ENCODE measurements around the gene CD164. TPM values are rescaled to one million over a fixed set of nuclear protein-coding genes. Genes with fewer than 3 reads are reported as not detected.
A peak's percentile ranks its signal among the peaks of the same experiment; 100 is the strongest.
"Not testable (repeated sequence)": the region's sequence is repeated elsewhere in the genome, so short reads cannot be mapped to it uniquely, and the experiment has no call there.

CD164 gene
- total RNA-seq, 2 donors from 2014 or later = 184 to 186 TPM

DNA sequence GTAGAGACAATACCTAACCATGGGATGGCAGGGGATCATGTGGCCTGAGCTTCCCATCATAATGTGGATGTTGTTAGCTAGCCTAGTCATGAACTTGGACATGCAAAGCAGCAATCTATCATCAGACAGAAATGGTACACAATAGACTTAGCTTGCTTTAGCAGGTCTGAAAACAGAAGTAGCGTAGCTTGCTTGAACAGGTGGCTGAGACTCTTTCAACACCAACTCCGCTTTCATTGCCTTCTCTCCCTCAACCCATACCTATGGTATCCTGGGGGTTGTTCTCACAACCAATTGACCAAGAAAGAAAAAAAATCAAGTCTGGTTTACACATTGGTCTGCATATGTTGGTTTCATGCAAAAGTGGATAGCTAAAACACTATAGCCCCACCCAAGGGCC is 23.0 kb downstream of the CD164 start:
- Mint-ChIP-seq H3K9me3 (peaks cover 3 to 8% of the 10 kb centered on the region in 2 donors), H3K36me3 (peaks cover 49 to 77% of the 10 kb centered on the region in 2 donors), H3K27ac (no peak overlapping the region)
- no peak for ATAC-seq
- DNase-seq (ENCODE audit: low spot score in 2 of 2) = no peak

DNA sequence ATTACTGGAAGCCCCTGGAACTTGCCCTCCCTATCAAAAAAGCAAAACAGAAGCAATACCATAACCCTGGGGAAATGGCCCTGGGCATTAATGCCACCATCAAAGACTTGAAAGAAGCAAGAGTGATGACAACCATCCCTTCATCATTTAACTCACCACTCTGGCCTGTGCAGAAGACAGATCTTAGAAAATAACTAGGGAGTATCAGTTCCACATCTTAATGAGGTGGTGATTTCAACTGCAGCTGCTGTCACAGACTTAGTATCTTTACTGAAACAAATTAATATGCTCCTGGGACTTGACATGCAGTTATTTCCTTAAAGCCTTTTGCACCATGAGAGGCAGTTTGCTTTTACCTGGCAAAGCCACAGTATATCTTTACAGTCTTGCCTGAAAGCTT is 24.1 kb downstream of the CD164 start:
- DNase-seq (ENCODE audit: low spot score in 2 of 2) = no peak
- Mint-ChIP-seq H3K27ac (no peak overlapping the region), H3K36me3 (peaks cover 41 to 67% of the 10 kb centered on the region in 2 donors), H3K9me3 (peaks cover 3 to 8% of the 10 kb centered on the region in 2 donors)
- no peak for ATAC-seq

DNA sequence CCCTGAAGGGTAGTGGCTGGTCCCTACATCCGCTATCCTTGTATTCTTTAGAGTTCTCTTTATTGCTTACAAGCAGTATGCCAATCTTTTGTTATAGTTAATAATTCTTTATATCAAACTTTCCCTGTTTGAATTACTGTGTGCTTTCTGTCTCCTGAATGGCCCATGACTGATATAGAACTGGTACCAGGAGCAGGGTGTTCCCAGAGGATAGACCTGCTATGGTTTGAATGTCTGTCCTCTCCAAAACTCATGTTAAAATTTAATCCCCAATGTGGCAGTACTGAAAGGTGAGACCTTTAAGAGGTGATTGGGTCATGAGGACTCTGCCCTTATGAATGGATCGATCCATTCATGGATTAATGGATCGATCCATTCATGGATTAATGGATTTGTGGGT is 26.0 kb downstream of the CD164 start:
- no peak for DNase-seq (ENCODE audit: low spot score in 2 of 2)
- no peak for ATAC-seq
- no peak overlapping the region for H3K27ac Mint-ChIP-seq
- peaks cover 37 to 57% of the 10 kb centered on the region in 2 donors for H3K36me3 Mint-ChIP-seq
- peaks cover 3 to 8% of the 10 kb centered on the region in 2 donors for H3K9me3 Mint-ChIP-seq

DNA sequence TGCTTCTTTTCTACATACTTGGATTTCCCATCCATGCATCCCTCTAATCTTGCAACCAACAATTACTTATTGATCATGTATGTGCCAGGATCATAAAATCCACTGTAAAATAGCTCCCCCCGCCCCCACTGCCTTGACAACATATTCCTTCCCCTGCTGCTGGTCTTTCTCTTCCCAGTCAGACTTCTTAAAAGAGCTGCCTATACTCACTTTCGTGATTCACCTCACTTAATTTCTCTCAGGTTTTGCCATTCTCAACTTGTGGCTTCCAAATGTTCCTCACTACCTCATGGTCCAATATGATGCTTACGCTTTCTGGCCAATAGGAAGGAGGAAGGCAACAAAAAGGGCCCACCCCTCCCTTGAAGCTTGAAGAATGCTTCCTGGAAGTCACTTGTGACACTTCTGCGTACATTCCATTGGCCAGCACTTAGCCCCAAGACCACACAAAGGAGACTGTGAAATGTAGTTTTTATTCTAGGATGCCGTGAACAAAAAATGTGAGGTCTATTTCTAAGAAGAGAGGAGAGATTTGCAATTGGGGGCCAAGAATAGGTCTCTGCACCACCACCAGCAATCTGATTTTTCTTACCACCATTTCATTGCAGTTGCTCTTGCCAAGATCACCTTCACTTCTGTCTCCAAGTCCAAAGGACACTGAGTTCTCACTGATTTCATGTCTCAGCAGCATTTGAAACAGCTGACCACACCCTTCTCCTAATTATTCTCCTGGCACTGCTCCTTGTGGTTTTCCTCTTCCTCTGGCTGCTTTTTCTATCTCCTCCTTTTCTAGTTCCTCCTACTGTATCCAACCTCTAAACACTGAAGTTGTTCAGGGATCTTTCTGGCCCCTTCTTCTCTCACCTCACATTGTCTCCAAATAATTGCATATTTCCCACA is 30.8 kb downstream of the CD164 start:
- Mint-ChIP-seq H3K9me3 (no peaks in the 10 kb centered on the region), H3K36me3 (peaks cover 0 to 9% of the 10 kb centered on the region in 2 donors), H3K27ac (peak overlapping the region; percentile 0 to 48)
- ATAC-seq = no peak
- no peak for DNase-seq (ENCODE audit: low spot score in 2 of 2)

DNA sequence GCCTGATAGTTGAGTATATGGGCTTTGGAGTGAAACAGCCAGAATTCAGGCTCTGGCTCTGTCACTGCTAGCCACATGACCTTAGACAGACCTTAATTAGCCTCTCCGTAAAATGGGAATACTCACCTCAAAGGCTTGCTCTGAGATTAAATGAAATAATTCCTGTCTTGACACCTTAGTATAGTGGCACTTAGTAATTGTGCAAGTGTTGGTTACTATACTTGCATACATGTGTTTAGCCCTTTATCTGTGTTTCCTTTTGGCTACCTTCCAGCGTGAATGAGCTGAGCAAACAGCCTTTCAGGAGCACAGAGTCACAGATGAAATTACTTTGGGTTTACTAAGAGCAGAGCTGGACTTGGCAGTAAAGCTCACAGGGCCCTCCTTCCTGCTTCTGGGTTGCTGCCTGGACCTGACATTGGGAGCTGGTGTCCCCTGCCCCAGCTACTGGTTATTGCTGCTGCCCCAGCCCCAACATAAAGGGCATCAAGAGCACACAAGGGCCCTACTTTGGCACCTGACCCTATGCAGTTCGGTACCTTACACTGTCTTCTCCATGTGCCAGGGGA is 32.8 kb downstream of the CD164 start:
- ATAC-seq (no peak), DNase-seq (ENCODE audit: low spot score in 2 of 2) (no peak)
- H3K36me3 Mint-ChIP-seq = peaks cover 0 to 5% of the 10 kb centered on the region in 2 donors
- H3K9me3 Mint-ChIP-seq = no peaks in the 10 kb centered on the region
- H3K27ac Mint-ChIP-seq = no peak overlapping the region

DNA sequence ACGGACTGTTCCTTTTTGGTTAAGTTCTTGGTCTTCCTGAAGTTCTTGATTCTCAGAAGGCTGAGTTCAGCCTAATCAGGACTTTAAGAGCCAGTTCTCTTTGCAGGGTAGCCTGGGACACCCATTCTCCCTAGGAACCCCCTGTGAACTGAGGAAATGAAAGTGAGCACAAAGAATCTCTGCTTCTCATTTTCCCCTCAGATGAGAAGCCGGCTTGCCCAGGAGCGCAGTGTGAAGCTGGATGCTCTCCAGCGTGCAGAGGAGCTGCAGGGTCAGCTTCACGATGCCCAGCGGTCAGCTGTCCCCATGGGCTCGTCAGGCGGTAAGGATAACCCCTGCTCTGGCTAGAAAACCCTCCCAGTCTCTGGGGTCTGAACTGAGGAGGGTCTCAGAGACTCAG is 34.0 kb downstream of the CD164 start:
- Mint-ChIP-seq H3K27ac (no peak overlapping the region), H3K36me3 (peaks cover 0 to 5% of the 10 kb centered on the region in 2 donors), H3K9me3 (no peaks in the 10 kb centered on the region)
- DNase-seq (ENCODE audit: low spot score in 2 of 2) (no peak), ATAC-seq (no peak)

DNA sequence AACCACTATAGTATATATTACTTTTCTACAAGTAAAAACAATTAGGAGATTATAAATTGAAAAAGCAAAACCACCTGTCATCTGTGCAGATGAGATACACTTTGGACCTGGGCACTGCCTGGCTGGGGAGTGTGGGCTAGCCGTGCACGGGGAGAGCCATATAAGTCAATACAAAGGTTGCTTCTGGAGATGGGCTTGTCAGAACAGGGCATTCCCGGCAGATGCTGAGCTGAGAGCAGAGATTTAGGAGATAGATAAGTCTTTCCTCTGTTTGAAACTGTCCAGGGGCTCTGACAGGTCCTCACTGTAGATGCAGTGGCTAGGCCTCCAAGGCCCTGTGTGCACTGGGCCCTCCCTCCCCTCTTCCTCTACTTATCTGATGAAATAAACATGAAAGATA is 34.5 kb downstream of the CD164 start:
- no peaks in the 10 kb centered on the region for H3K9me3 Mint-ChIP-seq
- peaks cover 0 to 5% of the 10 kb centered on the region in 2 donors for H3K36me3 Mint-ChIP-seq
- DNase-seq (ENCODE audit: low spot score in 2 of 2) (no peak), ATAC-seq (no peak)
- H3K27ac Mint-ChIP-seq = no peak overlapping the region

DNA sequence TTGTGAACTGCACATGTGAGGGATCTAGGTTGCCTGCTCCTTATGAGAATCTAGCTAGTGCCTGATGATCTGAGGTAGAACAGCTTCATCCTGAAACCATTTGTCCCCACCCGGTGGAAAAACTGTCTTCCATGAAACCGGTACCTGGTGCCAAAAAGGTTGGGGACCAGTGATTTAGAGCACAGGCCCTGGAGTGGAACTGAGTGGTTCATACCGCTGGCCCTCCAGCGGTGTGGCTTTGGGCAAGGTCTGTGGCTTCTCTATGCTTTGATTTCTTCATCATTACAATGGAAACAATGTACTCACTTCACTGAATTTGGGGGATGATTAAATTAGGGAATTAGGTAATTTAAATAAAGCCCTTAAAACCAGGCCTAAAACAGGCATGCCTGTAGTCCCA is 36.3 kb downstream of the CD164 start:
- no peak for DNase-seq (ENCODE audit: low spot score in 2 of 2)
- peak; percentile 30 to 43 for ATAC-seq
- H3K27ac Mint-ChIP-seq = peak overlapping the region in 1 of 2 donors; percentile 7
- H3K36me3 Mint-ChIP-seq = no peaks in the 10 kb centered on the region
- no peaks in the 10 kb centered on the region for H3K9me3 Mint-ChIP-seq

DNA sequence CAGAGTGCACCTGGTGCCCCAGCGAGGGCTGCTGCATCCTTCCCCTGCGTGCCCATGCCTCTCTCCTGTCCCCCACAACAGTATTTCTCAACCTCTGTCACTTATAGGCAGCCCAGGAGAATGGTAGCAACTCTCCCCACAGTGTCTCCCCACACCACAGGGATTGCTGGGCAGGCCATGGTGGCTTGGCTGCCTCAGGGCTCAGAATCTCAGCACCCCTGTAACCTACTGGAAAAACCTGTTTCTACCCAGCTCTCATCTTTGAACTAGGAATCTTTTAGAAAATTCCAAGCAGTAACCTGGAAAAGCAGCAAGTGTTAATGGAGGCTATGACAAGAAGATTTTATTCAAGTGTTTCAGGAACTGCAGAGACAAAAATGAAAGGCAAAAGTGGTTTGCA is 38.0 kb downstream of the CD164 start:
- DNase-seq (ENCODE audit: low spot score in 2 of 2) = no peak
- no peak overlapping the region for H3K27ac Mint-ChIP-seq
- no peaks in the 10 kb centered on the region for H3K36me3 Mint-ChIP-seq
- no peak for ATAC-seq
- H3K9me3 Mint-ChIP-seq = no peaks in the 10 kb centered on the region

DNA sequence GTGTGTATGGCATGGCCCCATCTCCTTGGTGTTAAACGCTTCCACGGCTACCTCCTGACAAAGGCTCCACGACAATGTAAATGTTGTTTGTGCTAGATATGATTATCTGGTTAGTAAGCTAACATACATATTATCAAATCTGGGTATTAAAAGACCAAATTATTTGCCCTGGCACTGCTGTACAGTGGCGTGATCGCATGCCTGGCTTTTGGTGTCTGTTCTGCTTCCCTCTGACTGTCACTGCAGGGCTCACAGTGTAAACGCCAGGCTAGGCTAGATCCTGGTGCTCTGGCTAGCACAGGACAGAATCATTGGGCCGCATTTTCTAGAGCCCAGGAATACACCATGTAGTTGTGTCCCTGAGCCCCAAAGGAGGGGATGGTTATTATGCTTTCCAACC is 38.7 kb downstream of the CD164 start:
- DNase-seq (ENCODE audit: low spot score in 2 of 2) (no peak), ATAC-seq (no peak)
- no peak overlapping the region for H3K27ac Mint-ChIP-seq
- H3K9me3 Mint-ChIP-seq = no peaks in the 10 kb centered on the region
- no peaks in the 10 kb centered on the region for H3K36me3 Mint-ChIP-seq

DNA sequence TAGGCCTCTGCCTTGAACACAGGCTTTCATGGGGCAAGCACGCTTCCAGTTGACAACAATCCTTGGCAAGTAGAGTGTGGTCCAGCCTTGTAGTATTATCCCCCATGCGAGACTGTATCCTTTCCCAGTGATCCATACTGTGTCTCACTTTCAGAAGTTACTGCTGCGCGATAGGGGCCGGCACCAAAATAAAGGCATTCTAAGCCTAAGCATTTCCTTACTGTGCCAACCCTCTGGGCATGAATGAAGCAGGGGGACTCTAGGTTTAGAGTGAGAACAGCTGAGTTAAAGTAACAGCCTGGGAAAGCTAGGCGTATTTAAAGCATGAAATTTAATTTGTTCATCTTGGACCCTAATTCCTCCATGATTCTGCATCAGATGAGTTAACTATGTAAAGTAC is 39.4 kb downstream of the CD164 start:
- no peaks in the 10 kb centered on the region for H3K9me3 Mint-ChIP-seq
- DNase-seq (ENCODE audit: low spot score in 2 of 2) (no peak), ATAC-seq (no peak)
- no peaks in the 10 kb centered on the region for H3K36me3 Mint-ChIP-seq
- no peak overlapping the region for H3K27ac Mint-ChIP-seq

DNA sequence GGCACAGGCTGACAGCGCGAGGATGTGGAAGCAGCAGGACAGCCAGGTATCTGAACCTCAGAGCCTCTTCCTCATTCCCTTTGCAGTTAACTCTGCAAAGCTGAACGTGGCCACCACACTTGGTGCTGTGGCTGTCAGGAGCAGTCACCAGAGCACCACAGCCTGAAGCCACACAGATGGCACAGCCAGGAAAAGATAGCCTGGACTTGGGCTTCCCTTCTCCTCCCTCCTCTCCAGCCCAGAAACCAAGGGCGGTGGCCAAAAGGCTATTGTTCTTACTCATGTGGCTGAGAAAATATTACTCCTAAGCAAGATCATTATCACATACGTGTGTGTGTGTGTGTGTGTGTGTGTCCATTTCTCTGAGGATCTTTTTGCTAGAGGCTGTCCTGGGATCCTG is 39.8 kb downstream of the CD164 start:
- DNase-seq (ENCODE audit: low spot score in 2 of 2) (no peak), ATAC-seq (no peak)
- H3K36me3 Mint-ChIP-seq = no peaks in the 10 kb centered on the region
- H3K9me3 Mint-ChIP-seq = no peaks in the 10 kb centered on the region
- H3K27ac Mint-ChIP-seq = no peak overlapping the region

DNA sequence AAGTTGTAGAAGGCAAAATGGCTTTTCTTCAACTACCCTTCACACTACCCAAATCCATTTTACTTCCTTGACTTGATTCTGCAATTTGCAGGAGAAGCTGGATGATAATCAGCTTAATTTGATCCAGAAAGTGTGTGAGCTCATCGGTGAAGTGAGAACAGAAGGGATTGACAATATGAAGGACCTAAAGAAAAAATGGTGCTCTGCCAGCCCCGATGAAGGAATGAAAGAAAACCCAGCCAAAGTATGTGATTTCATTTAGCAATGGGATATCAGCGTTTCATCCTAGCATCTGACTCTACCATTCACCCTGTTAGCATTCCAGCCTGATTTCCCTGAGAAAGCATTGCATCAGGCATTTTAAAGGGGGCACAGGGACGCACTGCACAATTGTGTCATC is 41.5 kb downstream of the CD164 start:
- Mint-ChIP-seq H3K27ac (no peak overlapping the region), H3K36me3 (no peaks in the 10 kb centered on the region), H3K9me3 (no peaks in the 10 kb centered on the region)
- ATAC-seq = no peak
- no peak for DNase-seq (ENCODE audit: low spot score in 2 of 2)

DNA sequence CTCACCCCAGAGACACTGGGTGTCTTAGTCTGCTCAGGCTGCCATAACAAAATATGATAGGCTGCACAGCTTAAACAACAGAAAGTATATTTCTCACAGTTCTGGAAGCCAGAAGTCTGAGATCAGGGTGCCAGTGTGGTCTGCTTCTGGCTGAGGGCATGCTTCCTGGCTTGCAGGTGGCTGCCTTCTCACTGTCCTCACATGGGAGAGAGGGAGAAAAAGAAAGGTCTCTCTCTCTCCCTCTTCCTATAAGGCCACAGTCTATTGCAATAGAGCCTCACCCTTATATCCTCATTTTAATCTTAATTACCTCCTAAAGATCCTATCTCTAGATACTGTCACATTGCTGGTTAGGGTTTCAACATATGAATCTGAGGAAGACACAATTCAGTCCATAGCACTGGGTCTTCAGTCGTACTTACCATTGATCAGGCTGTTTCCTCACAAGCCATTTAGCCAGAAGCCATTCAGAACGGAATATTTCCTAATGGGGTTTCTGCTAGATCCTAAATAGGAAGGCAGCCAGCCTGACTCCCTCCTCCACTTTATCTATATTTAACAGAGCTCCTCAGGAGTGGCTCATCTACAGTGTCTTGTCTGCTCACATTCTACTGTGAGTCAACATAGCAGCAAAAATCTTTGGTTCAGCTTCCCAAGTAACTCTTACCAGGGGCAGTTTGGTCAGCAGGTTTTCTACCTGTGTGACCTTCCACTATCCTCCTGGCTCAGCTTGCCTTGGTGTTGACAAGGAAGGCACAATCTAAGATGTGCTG is 42.2 kb downstream of the CD164 start:
- H3K9me3 Mint-ChIP-seq = no peaks in the 10 kb centered on the region
- peak overlapping the region in 1 of 2 donors; percentile 29 for H3K27ac Mint-ChIP-seq
- ATAC-seq (no peak), DNase-seq (ENCODE audit: low spot score in 2 of 2) (no peak)
- H3K36me3 Mint-ChIP-seq = no peaks in the 10 kb centered on the region

DNA sequence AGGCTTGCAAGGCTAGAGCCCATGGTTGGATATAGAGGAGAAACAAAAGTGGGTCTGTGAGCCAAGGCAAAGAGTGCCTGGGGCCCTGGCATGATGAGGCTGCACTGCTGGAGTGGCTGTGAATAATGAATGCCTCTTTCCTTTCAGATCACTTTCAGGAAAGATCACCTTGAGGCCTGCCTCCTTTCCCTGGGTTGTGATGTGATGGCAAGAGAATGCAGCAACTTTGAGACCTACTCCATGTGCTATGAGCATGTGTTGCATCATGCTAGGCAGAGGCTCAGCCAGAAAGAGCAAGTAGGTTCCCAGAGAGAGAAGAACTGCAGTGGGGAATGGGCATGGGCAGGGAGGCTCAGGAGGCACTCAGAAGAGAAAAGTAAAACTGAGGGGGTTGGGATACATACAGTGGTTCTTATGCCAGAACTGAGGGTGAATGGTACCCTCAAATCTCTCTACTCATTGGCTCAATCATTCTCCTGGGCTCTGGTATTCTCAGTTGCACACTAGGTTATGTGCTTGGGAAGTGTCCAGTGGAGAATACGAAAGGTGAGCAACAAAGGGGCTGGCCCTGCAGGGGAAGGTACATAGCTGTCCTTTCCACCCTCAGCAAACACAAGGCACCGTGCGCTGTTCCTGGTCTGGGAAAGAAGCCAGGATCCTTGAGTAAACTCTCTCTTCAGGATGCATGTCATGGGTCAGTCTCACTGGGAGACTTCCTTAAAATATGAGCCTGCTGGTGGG is 45.9 kb downstream of the CD164 start:
- Mint-ChIP-seq H3K27ac (peak overlapping the region in 1 of 2 donors; percentile 44), H3K36me3 (no peaks in the 10 kb centered on the region), H3K9me3 (no peaks in the 10 kb centered on the region)
- ATAC-seq = no peak
- no peak for DNase-seq (ENCODE audit: low spot score in 2 of 2)

DNA sequence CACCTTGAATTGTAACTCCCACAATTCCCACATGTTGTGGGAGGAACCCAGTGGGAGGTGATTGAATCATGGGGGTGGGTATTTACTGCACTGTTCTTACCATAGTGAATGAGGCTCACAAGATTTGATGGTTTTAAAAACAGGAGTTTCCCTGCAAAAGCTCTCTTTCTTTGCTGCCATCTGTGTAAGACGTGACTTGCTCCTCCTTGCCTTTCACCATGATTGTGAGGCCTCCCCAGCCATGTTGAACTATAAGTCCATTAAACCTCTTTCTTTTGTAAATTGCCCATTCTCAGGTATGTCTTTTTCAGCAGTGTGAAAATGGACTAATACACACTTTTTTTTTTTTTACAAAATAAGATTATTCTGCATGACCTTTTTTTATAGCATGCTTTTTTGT is 48.4 kb downstream of the CD164 start:
- H3K9me3 Mint-ChIP-seq; H3K27ac Mint-ChIP-seq; ATAC-seq; H3K36me3 Mint-ChIP-seq; DNase-seq (ENCODE audit: low spot score in 2 of 2): not testable (repeated sequence)

DNA sequence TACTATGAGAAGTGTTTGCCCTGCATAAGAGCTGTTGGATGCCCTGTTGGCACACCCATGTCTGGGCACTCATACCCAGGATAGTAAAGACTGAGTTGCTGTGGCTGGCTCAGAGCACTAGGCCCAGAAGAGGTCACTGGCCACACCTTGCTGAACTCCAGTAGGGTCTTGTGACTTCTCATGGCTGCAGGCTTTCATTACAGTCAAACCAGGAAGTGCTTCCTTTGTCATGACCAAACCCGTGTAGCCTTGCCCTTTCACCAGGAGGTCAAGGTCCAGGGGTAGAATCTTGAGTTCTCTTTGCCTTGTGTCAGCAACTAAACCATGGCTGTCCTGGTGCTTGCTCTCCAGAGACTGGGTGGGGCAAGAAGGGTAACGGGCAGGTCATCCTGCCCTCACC is 49.5 kb downstream of the CD164 start:
- Mint-ChIP-seq H3K36me3 (no peaks in the 10 kb centered on the region), H3K27ac (no peak overlapping the region), H3K9me3 (no peaks in the 10 kb centered on the region)
- ATAC-seq = peak in 1 of 2 donors; percentile 20
- no peak for DNase-seq (ENCODE audit: low spot score in 2 of 2)

Data from activated naive CD4-positive, alpha-beta T cell treated with anti-CD3 and anti-CD28 coated beads, Interleukin-2, amount 50 U/mL, for 72 hours (primary cell).